A673 (cell line): ENCODE measurements around the gene CYYR1. TPM values are rescaled to one million over a fixed set of nuclear protein-coding genes. Genes with fewer than 3 reads are reported as not detected.

Experiments used
- BruUV-seq: library from RNA; stranded (reverse); fragments of 400-500 nt; replicated peaks from 2 replicates; lab custom pipeline; 2021; lab: Mats Ljungman, UMichigan
- CTCF ChIA-PET: fragments of 300-600 bp; sonication (Branson Sonifier 250); formaldehyde crosslinking; loops from one replicate; lab custom pipeline; 2022; ENCODE audit warnings: antibody characterized with exemption; lab: Charles Lee
- POLR2A ChIA-PET: fragments of 300-600 bp; sonication (Branson Sonifier 250); formaldehyde crosslinking; loops from one replicate; lab custom pipeline; 2022; ENCODE audit warnings: antibody characterized with exemption; ENCODE audit not compliant: low non-redundant PET; lab: Charles Lee
- DNase-seq: peaks from one replicate; pipeline ENCODE4 v3.0.0-alpha.2; 2015; ENCODE audit warnings: low spot score
- H3K27ac ChIP-seq: fragments of 200-600 bp; sonication (generic); 2 replicates; pipeline ENCODE4 v1.5.1; 2016; ENCODE audit warnings: mixed run types, low read depth, mild to moderate bottlenecking, mixed read lengths, antibody characterized with exemption, low read length; ENCODE audit not compliant: poor library complexity, severe bottlenecking
- H3K27me3 ChIP-seq: fragments of 200-600 bp; sonication (generic); replicated peaks from 2 replicates; pipeline ENCODE4 v1.6.1; 2017; ENCODE audit warnings: mixed run types, low read depth, mild to moderate bottlenecking, mixed read lengths, antibody characterized with exemption, low read length; ENCODE audit not compliant: insufficient read depth, poor library complexity
- H3K36me3 ChIP-seq: fragments of 200-600 bp; sonication (generic); 2 replicates; pipeline ENCODE4 v1.6.1; 2016; ENCODE audit warnings: mixed run types, mild to moderate bottlenecking, mixed read lengths, antibody characterized with exemption, low read length; ENCODE audit not compliant: insufficient read depth, poor library complexity, severe bottlenecking
- H3K4me1 ChIP-seq: fragments of 200-600 bp; sonication (generic); 2 replicates; pipeline ENCODE4 v1.6.1; 2017; ENCODE audit warnings: mixed run types, mild to moderate bottlenecking, mixed read lengths, antibody characterized with exemption, low read length; ENCODE audit not compliant: insufficient read depth, poor library complexity, severe bottlenecking
- H3K4me3 ChIP-seq: fragments of 200-600 bp; sonication (generic); 2 replicates; pipeline ENCODE4 v1.5.1; 2016; ENCODE audit warnings: low read depth, mixed run types, mild to moderate bottlenecking, mixed read lengths, low read length; ENCODE audit not compliant: poor library complexity, severe bottlenecking
- H3K9me3 ChIP-seq: fragments of 200-600 bp; sonication (generic); 2 replicates; pipeline ENCODE4 v1.6.1; 2016; ENCODE audit warnings: mixed run types, low read depth, mild to moderate bottlenecking, mixed read lengths, antibody characterized with exemption, low read length; ENCODE audit not compliant: poor library complexity, severe bottlenecking
- CTCF ChIP-seq: fragments of 300-800, 200-600 bp; sonication (generic); conservative IDR thresholded peaks from 2 replicates; pipeline ENCODE4 v1.5.1; 2017; ENCODE audit warnings: low read depth, mild to moderate bottlenecking, antibody characterized with exemption, low read length, moderate library complexity, mixed read lengths
- EZH2 ChIP-seq: fragments of 200-600 bp; sonication (generic); IDR thresholded peaks from 2 replicates; pipeline ENCODE4 v1.6.1; 2017; ENCODE audit warnings: borderline replicate concordance, low read depth, mild to moderate bottlenecking, mixed read lengths, antibody characterized with exemption, low read length; ENCODE audit not compliant: poor library complexity, severe bottlenecking
- intact Hi-C: fragments of 100-400 bp; cut with micrococcal nuclease; formaldehyde crosslinking; loops from one replicate; pipeline ENCODE4 v1.10.0; 2022; ENCODE audit not compliant: unreplicated experiment
- total RNA-seq: library from RNA; stranded (reverse); gene quantifications from 2 replicates; pipeline ENCODE4 v1.2.3, GENCODE V29; 2021

CYYR1 gene
- total RNA-seq, 1 experiment from 2014 or later: 96.4 TPM

- no TSS peak for BruUV-seq
- Histone ChIP-seq H3K27me3 (no peaks in the 10 kb centered on the region), H3K9me3 (no peaks in the 10 kb centered on the region), H3K4me1 (peaks cover 22% of the 10 kb centered on the region), H3K4me3 (no peak overlapping the region), H3K27ac (peak overlapping the region; percentile 11), H3K36me3 (peaks cover 32% of the 10 kb centered on the region)
- ChIA-PET CTCF (no interaction called here), POLR2A (no interaction called here)
- no peak for DNase-seq
- intact Hi-C loops: no loop called here
- TF ChIP-seq CTCF (no peak), EZH2 (no peak)
Measured at GRCh38 chr21:26565546-26565945, 7.5 kb downstream of the CYYR1 start.

DNA sequence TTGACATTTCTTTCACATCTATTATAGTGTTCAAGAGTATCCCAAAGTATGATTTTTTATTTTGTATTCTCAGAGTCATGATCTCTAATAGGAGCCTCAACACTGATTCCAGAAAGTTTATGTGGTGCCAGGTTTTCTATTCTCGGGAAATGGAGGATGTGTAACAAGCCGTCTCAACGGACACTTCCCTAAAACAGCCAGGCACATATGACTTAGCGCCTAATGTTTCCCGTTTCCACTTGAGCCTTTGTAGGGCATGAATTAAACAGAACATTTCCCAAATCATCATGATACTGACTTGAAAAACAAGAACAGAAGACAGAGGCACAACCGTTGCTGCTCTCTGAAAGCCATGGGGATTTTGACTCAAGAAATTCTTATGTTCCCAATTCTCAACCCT is 8.0 kb downstream of the CYYR1 start:
- Histone ChIP-seq H3K4me3 (no peak overlapping the region), H3K4me1 (peaks cover 20% of the 10 kb centered on the region), H3K27ac (peak overlapping the region; percentile 11), H3K27me3 (no peaks in the 10 kb centered on the region), H3K36me3 (peaks cover 36% of the 10 kb centered on the region), H3K9me3 (no peaks in the 10 kb centered on the region)
- DNase-seq: no peak
- CTCF ChIA-PET: interaction anchor here (0.5 kb wide), 1 partner anchor 394 kb away, joined by 4 read pairs; no protein-coding TSS in a partner anchor
- no TSS peak for BruUV-seq
- intact Hi-C loops: no loop called here
- POLR2A ChIA-PET: no interaction called here
- TF ChIP-seq EZH2 (no peak), CTCF (no peak)

GRCh38 chr21:26563856-26564503 is 9.1 kb downstream of the CYYR1 start:
- intact Hi-C loops: no loop called here
- H3K36me3 ChIP-seq: peaks cover 40% of the 10 kb centered on the region
- peaks cover 17% of the 10 kb centered on the region for H3K4me1 ChIP-seq
- H3K9me3 ChIP-seq: no peaks in the 10 kb centered on the region
- TF ChIP-seq EZH2 (no peak), CTCF (no peak)
- H3K4me3 ChIP-seq: no peak overlapping the region
- no peak for DNase-seq
- ChIA-PET POLR2A (no interaction called here), CTCF (no interaction called here)
- H3K27ac ChIP-seq: no peak overlapping the region
- BruUV-seq: no TSS peak
- H3K27me3 ChIP-seq: no peaks in the 10 kb centered on the region
